HepG2 (cell line): ENCODE measurements around the gene IKBKE. TPM values are rescaled to one million over a fixed set of nuclear protein-coding genes. Genes with fewer than 3 reads are reported as not detected.

ENCODE experiments used
- ATAC-seq: fragments of 200-7000 bp; cut with Tn5 transposase; 3 replicates; pipeline ENCODE4 v1.9.1; 2020; ENCODE audit warnings: mild to moderate bottlenecking, moderate library complexity
- BruUV-seq: library from RNA; stranded (reverse); fragments of 400-500 nt; replicated peaks from 2 replicates; lab custom pipeline; 2021; lab: Mats Ljungman, UMichigan
- CTCF ChIA-PET: fragments of 300-600 bp; formaldehyde crosslinking; extraction: SDS; loops from one replicate; lab custom pipeline; 2021; ENCODE audit warnings: low total read pairs, inconsistent platforms, low intra/inter-chr PET ratio; lab: Yijun Ruan, JAX
- POLR2A ChIA-PET: fragments of 350-600 bp; sonication (Branson Sonifier 250); formaldehyde crosslinking; loops from one replicate; lab custom pipeline; 2020; ENCODE audit warnings: antibody characterized with exemption, inconsistent platforms; lab: Yijun Ruan, JAX
- DNase-seq: peaks from one replicate; pipeline ENCODE4 v3.0.0-alpha.2; 2015; ENCODE audit warnings: low spot score
- FAIRE-seq: peaks from 3 replicates; lab custom pipeline; 2011; peaks lifted over from hg19 to GRCh38; lab: Jason Lieb, UNC
- H2AFZ ChIP-seq: one replicate; pipeline ENCODE4 v1.6.1; 2011; ENCODE audit warnings: low read length, inconsistent platforms
- H3K27ac ChIP-seq: fragments of 300-600 bp; 3 replicates; pipeline ENCODE4 v1.8.0; 2011; ENCODE audit warnings: mixed run types, mild to moderate bottlenecking, mixed read lengths, low read length, inconsistent platforms; ENCODE audit not compliant: insufficient read depth; ENCODE audit errors: extremely low read length
- H3K27me3 ChIP-seq, 2 experiments: fragments of 200-600 bp in 1 of 2; 2 replicates in 1 of 2; 3 replicates in 1 of 2; pipeline versions ENCODE4 v1.6.0 to v1.8.0; 2011; ENCODE audit warnings: low read length in 2 of 2, mild to moderate bottlenecking in 2 of 2, moderate library complexity in 2 of 2, inconsistent platforms in 1 of 2; ENCODE audit not compliant: insufficient read depth in 2 of 2, control insufficient read depth in 1 of 2
- H3K36me3 ChIP-seq, 2 experiments: fragments of 200-600 bp in 1 of 2; replicated peaks in 1 of 2; 2 replicates in 1 of 2; 3 replicates in 1 of 2; pipeline versions ENCODE4 v1.5.1 to v1.8.0; 2011; ENCODE audit warnings: low read length in 2 of 2, inconsistent platforms in 1 of 2; ENCODE audit not compliant: insufficient read depth in 2 of 2, control insufficient read depth in 1 of 2
- H3K4me1 ChIP-seq: 2 replicates; pipeline ENCODE4 v1.5.1; 2012; ENCODE audit warnings: low read length, inconsistent platforms; ENCODE audit not compliant: insufficient read depth
- H3K4me2 ChIP-seq: 2 replicates; pipeline ENCODE4 v1.6.0; 2011; ENCODE audit warnings: low read depth, low read length, inconsistent platforms
- H3K4me3 ChIP-seq, 3 experiments: fragments of 200-600 bp in 1 of 3; sonication (generic), shearing (Covaris generic) in 1 of 3; replicated peaks in 1 of 3; 2 replicates each; pipeline ENCODE4 v1.5.1; 2011 to 2016; ENCODE audit warnings: low read length in 3 of 3, inconsistent platforms in 2 of 3, low read depth in 2 of 3, mild to moderate bottlenecking in 2 of 3, control low read depth in 1 of 3, mixed read lengths in 1 of 3; ENCODE audit not compliant: insufficient read depth in 1 of 3
- H3K79me2 ChIP-seq: one replicate; pipeline ENCODE4 v1.6.1; 2011; ENCODE audit warnings: low read length, inconsistent platforms; ENCODE audit not compliant: insufficient read depth
- H3K9ac ChIP-seq: 2 replicates; pipeline ENCODE4 v1.6.0; 2011; ENCODE audit warnings: mild to moderate bottlenecking, low read depth, low read length, inconsistent platforms; ENCODE audit not compliant: insufficient read depth
- H3K9me3 ChIP-seq: 2 replicates; pipeline ENCODE4 v1.5.1; 2012; ENCODE audit warnings: mild to moderate bottlenecking, low read length
- H4K20me1 ChIP-seq: 2 replicates; pipeline ENCODE4 v1.6.0; 2011; ENCODE audit warnings: inconsistent platforms, mild to moderate bottlenecking, low read length, moderate library complexity; ENCODE audit not compliant: insufficient read depth
- CCDC6 ChIP-seq: sonication (generic); formaldehyde crosslinking; IDR thresholded peaks from 2 replicates; pipeline ENCODE4 v1.8.1; 2022; ENCODE audit warnings: mild to moderate bottlenecking, missing genetic modification reagents, moderate library complexity
- CEBPG ChIP-seq: IDR thresholded peaks from 2 replicates; pipeline ENCODE4 v1.6.1; 2016
- ELF3 ChIP-seq: IDR thresholded peaks from 2 replicates; pipeline ENCODE4 v1.6.1; 2016; ENCODE audit warnings: missing genetic modification reagents, missing compliant biosample characterization
- ETV5 ChIP-seq: IDR thresholded peaks from 2 replicates; pipeline ENCODE4 v1.6.1; 2018; ENCODE audit warnings: missing biosample characterization, missing genetic modification reagents, inconsistent platforms, borderline replicate concordance
- HOXA3 ChIP-seq: sonication (generic); formaldehyde crosslinking; IDR thresholded peaks from 2 replicates; pipeline ENCODE4 v1.5.0; 2020; ENCODE audit warnings: missing genetic modification reagents
- LCORL ChIP-seq, 2 experiments: fragments of 450-650 bp in 1 of 2; sonication (generic) in 1 of 2; formaldehyde crosslinking in 1 of 2; IDR thresholded peaks; 2 replicates each; pipeline versions ENCODE4 v1.5.0 to v1.6.1; 2017 to 2020; ENCODE audit warnings: antibody characterized with exemption in 1 of 2, missing genetic modification reagents in 1 of 2
- NR2F6 ChIP-seq, 2 experiments: IDR thresholded peaks; 2 replicates each; pipeline ENCODE4 v1.6.1; 2016; ENCODE audit warnings: antibody characterized with exemption in 1 of 2, mild to moderate bottlenecking in 1 of 2
- PATZ1 ChIP-seq: sonication (generic); formaldehyde crosslinking; IDR thresholded peaks from 2 replicates; pipeline ENCODE4 v1.4.0; 2020; ENCODE audit warnings: missing genetic modification reagents
- RELA ChIP-seq: sonication (generic); formaldehyde crosslinking; IDR thresholded peaks from 2 replicates; pipeline ENCODE4 v1.4.0; 2020; ENCODE audit warnings: missing genetic modification reagents
- SP5 ChIP-seq: IDR thresholded peaks from 2 replicates; pipeline ENCODE4 v1.6.1; 2016; ENCODE audit warnings: low read depth, borderline replicate concordance
- SUZ12 ChIP-seq: fragments of 150-350 bp; IDR thresholded peaks from 2 replicates; pipeline ENCODE4 v1.6.1; 2014; ENCODE audit warnings: low read depth, low read length
- ZNF292 ChIP-seq: sonication (generic); formaldehyde crosslinking; IDR thresholded peaks from 2 replicates; pipeline ENCODE4 v1.8.1; 2022; ENCODE audit warnings: mild to moderate bottlenecking, low read depth, missing genetic modification reagents, borderline replicate concordance
- ZNF646 ChIP-seq: sonication (generic); formaldehyde crosslinking; IDR thresholded peaks from 2 replicates; pipeline ENCODE4 v1.9.0; 2021; ENCODE audit warnings: mild to moderate bottlenecking, missing genetic modification reagents
- ZNF749 ChIP-seq: sonication (generic); formaldehyde crosslinking; IDR thresholded peaks from 2 replicates; pipeline ENCODE4 v1.8.0; 2022; ENCODE audit warnings: mild to moderate bottlenecking, missing genetic modification reagents, moderate library complexity, borderline replicate concordance
- ZSCAN31 ChIP-seq: sonication (generic); formaldehyde crosslinking; IDR thresholded peaks from 2 replicates; pipeline ENCODE4 v1.5.0; 2020; ENCODE audit warnings: low read depth, mild to moderate bottlenecking, missing genetic modification reagents
- WGBS: methylation state at CpG from one replicate; pipeline ENCODE4 v1.1.6; 2017; ENCODE audit warnings: low lambda C conversion rate; 5-methylcytosine and 5-hydroxymethylcytosine counted together
- in situ Hi-C: cut with HindIII; loops from 2 replicates; pipeline ENCODE4 v1.10.0; 2017; ENCODE audit warnings: low pct_unique_long_range_greater_than_20kb; ENCODE audit not compliant: extremely low pct_ligation_motif_present
- intact Hi-C: fragments of 100-400 bp; cut with micrococcal nuclease; formaldehyde crosslinking; loops from one replicate; pipeline ENCODE4 v1.10.0; 2022; ENCODE audit not compliant: unreplicated experiment
- polyA plus RNA-seq, 8 experiments: library from polyadenylated mRNA; depleted of rRNA in 3 of 8; stranded (reverse) in 7 of 8; unstranded in 1 of 8; fragments of >200 nt; fragmentation: Illumina TruSeq in 4 of 8; extraction: Trizol in 4 of 8; gene quantifications; 2 replicates each; pipeline versions ENCODE4 v1.2.1 to v1.2.3, GENCODE V29; 2011 to 2016; ENCODE audit warnings: low read depth in 4 of 8, missing spikeins in 1 of 8, mixed read lengths in 1 of 8; ENCODE audit not compliant: insufficient read depth in 1 of 8
- total RNA-seq, 5 experiments: library from RNA; depleted of rRNA; stranded (reverse); fragments of >200 nt; fragmentation: Illumina TruSeq; extraction: Trizol; gene quantifications; 2 replicates each; pipeline ENCODE4 v1.2.3, GENCODE V29; 2016; ENCODE audit warnings: low read depth in 1 of 5

IKBKE gene
- total and polyA plus RNA-seq, 2 of the 13 experiments (the other 11 are each of a cell fraction or from before 2014, with no cell fraction given) = 4.5 to 5.8 TPM

- H3K4me3 ChIP-seq = no peak overlapping the region
- DNase-seq (peak; percentile 31), FAIRE-seq (peak; percentile 53), ATAC-seq (peak; percentile 12)
- peak overlapping the region; percentile 2; the same call in 1 of the 2 replicates for H3K9ac ChIP-seq
- CTCF ChIA-PET = no interaction called here
- no peaks in the 10 kb centered on the region for H3K9me3 ChIP-seq
- 16% methylated on average over 3 of the region's 3 CpGs for WGBS
- POLR2A ChIA-PET = no interaction called here
- H3K4me2 ChIP-seq = peak overlapping the region; percentile 1; the same call in 1 of the 2 replicates
- in situ Hi-C loops = no loop called here
- H3K79me2 ChIP-seq = no peaks in the 10 kb centered on the region
- H4K20me1 ChIP-seq = no peaks in the 10 kb centered on the region
- H3K27me3 ChIP-seq = no peaks in the 10 kb centered on the region
- no peak overlapping the region for H2AFZ ChIP-seq
- peaks cover 7 to 10% of the 10 kb centered on the region in 2 experiments; a peak in 3 of 5 replicates for H3K36me3 ChIP-seq
- peaks cover 49% of the 10 kb centered on the region for H3K4me1 ChIP-seq
- BruUV-seq = no TSS peak
- intact Hi-C loops = no loop called here
- H3K27ac ChIP-seq = no peak overlapping the region
- TF ChIP-seq PATZ1 = peak; percentile 76
- TF ChIP-seq ZSCAN31 (CRISPR knock-in tag) = 0 out of 2 replicates have a peak, but pooled peaks have one; percentile 26
- peak; percentile 79 for TF ChIP-seq CEBPG (CRISPR knock-in tag)
- 0 out of 2 replicates have a peak, but pooled peaks have one; percentile 49 for TF ChIP-seq ZNF646 (CRISPR knock-in tag)
- TF ChIP-seq NR2F6 (IDR thresholded peaks at IDR 0.05) = no peak
- TF ChIP-seq NR2F6 (CRISPR knock-in tag; IDR thresholded peaks at IDR 0.05) = peak; percentile 15; the same call in 1 of the 2 replicates
- no peak for TF ChIP-seq CCDC6 (CRISPR knock-in tag)
- peak; percentile 47; the same call in 1 of the 2 replicates for TF ChIP-seq ELF3 (CRISPR knock-in tag)
- TF ChIP-seq ZNF749 = no peak
- TF ChIP-seq ETV5 (CRISPR knock-in tag) = peak; percentile 35; the same call in 1 of the 2 replicates
- TF ChIP-seq RELA (CRISPR knock-in tag) = 0 out of 2 replicates have a peak, but pooled peaks have one; percentile 69
- TF ChIP-seq LCORL (IDR thresholded peaks at IDR 0.05) = no peak
- peak; percentile 24; the same call in 1 of the 2 replicates for TF ChIP-seq LCORL (CRISPR knock-in tag; IDR thresholded peaks at IDR 0.05)
- TF ChIP-seq HOXA3 = 0 out of 2 replicates have a peak, but pooled peaks have one; percentile 17
- peak; percentile 83 for TF ChIP-seq ZNF292 (CRISPR knock-in tag)
- TF ChIP-seq SP5 (CRISPR knock-in tag) = 0 out of 2 replicates have a peak, but pooled peaks have one; percentile 26
- no peak for TF ChIP-seq SUZ12
Measured at GRCh38 chr1:206472454-206472853, 2.2 kb downstream of the IKBKE start.
